Measurements from ENCODE around the gene PSD4.

The PSD4 gene

DNA sequence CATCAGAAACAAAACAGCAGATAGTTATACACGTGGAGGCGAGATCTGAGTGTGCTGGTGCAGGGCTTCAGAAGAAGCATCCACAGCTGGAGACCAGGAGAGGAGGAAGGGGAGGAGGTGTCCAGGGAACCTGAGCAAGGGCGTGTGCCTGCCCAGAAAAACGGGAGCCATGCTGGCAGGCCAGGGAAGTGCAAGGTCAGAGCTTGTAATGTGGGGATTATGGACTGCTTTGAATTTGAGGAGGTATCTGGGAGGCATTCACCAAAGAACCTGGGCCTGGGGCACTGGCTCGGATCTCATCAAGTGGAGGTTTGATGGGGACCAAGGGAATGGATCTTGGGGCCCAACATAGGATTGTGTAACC is 12.6 kb downstream of the PSD4 start:
- DNase-seq = no peak

DNA sequence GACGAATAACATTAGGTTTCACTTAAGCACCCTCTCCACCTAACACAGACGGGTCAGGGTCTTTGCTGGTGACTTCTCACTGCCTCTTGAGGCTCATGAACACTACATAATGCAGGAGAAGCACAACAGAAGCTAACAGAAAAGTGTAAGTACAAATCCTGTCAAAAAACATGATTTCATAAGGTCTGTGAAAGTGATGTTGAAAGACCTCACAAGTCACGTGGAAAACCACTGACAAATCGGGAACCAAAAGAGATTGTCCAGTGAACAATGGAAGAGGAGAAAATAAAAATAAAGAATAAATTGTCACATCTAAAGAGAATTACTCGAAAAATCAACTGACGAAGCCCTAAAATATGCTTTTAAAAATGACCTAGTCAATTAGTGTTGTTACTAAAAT is 14.0 kb downstream of the PSD4 start:
- no peak for DNase-seq

DNA sequence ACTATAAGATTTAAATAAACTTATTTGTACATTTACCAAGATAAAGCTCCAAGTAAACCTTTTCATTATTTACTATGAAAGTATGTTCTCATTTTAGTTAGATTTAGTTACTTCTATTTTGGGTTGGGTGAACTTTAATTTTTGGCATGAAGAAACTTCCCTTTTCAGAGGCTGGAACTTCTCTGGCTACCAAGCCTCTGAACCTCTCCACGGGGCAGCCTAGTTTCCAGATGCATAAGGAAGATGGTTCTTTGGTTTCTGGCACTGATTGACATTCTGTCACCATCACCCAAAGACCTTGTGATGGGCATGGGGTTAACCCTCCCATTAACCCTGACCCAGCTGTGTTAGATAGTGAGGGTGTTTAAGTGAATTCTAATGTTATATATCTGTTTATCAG is 17.1 kb downstream of the PSD4 start:
- no peak for DNase-seq

DNA sequence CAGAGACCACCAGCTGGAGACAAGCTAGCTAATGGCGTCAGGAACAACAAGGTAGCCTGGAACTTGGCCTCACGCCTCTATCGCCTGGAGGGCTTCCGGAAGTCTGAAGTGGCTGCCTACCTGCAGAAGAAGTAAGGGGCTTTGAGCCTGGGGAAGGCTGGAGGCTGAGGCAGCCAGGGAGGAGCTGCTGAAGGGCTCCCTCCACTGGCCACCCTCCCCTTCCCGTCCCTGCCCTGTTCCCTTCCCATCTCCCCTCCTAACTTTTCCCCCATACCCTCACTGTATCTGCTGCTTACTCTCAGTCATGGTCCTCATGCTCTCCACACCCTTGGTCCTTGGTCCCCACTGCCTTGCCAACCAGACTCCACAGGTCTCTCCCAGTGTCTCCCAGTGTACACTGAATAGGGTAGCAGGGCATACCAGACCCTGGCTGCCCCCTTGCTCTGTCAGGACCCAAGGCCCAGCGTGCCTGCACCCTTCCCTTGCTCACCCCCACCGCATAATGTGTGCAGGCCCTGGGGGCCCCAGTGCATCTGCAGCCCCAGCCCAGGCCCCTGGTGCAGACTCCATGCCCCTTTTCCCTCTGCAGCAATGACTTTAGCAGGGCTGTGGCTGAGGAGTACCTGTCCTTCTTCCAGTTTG is 18.8 kb downstream of the PSD4 start:
- DNase-seq = no peak

DNA sequence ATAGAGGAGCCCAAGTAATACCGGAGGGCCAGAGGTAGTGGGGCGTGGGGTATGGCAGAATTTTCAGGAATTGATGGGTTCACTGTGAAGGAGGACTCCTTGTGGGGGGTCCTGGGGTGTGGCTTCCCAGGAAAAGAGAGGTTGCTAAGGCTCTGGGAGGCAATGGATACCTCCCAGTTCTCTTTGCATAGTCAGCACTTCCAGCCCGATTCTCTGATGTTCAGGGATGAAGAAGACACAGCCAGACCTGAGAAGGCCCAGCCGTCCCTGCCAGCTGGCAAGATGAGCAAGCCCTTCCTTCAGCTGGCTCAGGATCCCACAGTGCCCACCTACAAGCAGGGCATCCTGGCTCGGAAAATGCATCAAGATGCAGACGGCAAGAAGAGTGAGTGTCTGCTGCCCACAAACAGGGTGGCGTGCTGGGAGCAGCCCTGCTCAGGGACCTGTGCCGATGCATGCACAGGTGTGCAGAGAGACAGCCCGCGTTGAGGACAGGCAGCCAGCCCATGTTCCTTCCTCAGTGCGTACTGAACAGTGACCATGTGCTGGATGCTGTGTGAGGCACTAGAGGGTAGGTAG is 22.2 kb downstream of the PSD4 start:
- no peak for DNase-seq

DNA sequence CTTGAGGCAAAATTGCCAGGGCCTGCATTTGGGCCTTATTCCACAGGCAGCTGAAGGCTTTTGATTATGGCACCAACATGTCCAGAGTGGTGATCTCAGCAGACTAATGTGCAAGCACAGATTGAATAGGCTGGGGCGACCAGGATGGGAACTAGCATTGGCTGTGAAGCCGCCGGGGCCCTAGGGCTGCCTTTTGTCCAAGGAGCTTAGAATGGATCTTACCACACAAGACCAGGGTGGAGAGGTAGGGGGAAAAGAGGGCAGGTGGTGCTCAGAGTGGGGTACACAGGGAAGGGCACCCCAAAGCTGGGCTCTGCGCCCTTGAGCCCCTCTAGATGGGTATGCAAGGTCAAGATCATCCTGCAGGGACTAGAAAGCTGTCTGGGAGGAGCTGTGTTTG is 23.1 kb downstream of the PSD4 start:
- no peak for DNase-seq

DNA sequence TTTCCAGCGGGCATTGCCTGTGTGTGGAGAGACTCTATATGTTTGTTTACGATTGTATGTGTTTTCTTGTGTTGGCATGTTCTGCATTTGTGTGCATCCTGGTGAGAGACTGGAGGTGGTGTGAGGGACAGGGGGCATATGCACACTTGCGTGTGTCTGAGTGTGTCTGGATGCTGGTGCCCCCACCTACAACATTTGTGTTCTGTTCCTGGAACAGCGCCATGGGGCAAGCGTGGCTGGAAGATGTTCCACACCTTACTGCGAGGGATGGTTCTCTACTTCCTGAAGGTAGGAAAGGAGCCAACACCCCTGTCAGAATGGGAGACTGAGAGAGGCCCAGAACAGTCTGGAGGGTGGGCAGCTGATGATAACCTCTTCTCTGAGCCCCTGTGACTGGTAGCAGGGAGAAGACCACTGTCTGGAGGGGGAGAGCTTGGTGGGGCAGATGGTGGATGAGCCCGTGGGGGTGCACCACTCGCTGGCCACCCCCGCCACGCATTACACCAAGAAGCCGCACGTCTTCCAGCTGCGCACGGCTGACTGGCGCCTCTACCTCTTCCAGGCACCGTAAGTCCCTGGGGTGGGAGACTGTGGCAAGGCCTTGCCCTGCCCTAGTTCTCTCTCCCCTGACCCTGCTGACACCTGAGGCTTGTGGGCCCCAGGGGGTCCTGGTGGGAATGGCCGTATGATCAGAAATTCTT is 23.7 kb downstream of the PSD4 start:
- DNase-seq = no peak

DNA sequence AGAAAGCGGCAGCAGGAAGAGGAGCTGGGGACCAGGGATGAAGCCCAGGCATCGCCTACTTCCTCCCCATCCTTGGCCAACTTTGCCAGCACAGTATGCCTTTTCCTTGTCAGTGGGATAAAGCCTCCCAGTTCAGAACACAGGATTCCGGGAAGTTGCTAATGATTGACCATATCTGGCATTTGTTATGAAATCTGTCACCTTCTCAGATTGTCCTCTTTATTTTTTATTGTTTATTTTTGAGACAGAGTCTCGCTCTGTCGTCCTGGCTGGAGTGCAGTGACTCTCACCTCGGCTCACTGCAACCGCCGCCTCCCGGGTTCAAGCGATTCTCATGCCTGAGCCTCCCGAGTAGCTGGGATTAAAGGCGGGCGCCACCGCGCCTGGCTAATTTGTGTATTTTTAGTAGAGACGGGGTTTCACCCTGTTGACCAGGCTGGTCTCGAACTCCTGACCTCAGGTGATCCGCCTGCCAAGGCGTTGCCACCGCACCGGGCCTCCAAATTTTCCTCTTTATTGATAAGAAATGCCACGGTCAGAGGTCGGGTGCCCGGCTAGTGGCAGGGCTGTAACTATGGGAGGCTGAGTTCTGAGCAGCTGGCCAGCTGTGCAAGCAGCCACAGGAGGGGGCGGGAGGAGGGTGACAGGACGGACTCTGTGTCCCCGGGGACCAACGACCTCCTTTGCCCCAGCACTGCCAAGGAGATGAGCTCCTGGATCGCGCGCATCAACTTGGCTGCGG is 24.4 kb downstream of the PSD4 start:
- no peak for DNase-seq

DNA sequence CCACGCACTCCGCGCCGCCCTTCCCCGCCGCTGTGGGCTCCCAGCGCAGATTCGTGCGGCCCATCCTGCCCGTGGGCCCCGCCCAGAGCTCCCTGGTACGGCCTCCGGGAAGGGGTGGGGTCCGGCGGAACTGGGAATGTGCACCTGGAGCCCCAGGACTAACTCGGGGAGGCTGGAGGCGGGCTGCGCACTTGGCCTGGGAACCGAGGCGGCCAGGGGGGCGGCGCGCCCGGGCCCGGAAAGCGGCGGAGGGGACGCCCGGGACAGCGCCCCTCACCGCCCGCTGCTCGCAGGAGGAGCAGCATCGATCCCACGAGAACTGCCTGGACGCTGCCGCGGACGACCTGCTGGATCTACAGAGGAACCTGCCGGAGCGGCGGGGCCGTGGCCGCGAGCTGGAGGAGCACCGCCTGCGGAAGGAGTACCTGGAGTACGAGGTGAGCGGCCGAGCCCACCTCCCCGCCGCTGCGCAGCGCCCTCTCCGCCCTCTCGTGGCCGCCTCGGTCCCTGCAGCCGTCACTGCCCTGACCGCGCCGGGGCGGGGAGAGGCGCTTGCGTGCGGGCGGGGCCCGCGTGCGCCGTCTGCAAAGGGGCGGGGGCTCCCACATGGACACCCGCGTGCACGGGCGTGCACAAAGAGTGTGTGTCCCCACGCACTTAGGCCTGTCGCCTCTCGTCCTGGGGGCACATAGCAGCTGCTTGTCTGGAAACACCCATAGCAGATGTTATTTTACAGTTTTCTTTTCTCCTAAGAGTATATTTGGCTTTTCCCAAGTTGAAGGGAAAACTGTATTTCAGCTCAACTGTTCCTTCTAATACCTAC is 25.2 kb downstream of the PSD4 start:
- peak; percentile 84 for DNase-seq

DNA sequence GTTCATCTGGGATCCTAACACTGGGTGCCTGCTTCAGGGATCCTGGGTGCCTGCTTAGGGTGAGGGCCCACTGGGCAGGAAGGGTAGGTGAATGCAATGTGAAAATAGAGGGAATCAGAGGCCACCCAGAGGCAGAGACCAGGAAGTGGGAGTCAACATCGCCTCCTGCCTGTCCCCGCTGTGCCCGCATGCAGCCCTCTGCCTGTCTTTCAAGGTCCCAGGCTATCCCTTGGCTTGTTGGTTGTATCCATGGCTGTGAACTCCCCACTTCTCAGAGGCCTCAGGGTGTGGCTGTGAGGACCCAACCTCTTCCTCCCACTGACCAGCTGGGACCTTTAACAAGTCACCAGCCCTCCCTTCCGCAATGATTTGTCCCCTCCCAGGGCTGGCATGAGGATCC is 26.5 kb downstream of the PSD4 start:
- no peak for DNase-seq

DNA sequence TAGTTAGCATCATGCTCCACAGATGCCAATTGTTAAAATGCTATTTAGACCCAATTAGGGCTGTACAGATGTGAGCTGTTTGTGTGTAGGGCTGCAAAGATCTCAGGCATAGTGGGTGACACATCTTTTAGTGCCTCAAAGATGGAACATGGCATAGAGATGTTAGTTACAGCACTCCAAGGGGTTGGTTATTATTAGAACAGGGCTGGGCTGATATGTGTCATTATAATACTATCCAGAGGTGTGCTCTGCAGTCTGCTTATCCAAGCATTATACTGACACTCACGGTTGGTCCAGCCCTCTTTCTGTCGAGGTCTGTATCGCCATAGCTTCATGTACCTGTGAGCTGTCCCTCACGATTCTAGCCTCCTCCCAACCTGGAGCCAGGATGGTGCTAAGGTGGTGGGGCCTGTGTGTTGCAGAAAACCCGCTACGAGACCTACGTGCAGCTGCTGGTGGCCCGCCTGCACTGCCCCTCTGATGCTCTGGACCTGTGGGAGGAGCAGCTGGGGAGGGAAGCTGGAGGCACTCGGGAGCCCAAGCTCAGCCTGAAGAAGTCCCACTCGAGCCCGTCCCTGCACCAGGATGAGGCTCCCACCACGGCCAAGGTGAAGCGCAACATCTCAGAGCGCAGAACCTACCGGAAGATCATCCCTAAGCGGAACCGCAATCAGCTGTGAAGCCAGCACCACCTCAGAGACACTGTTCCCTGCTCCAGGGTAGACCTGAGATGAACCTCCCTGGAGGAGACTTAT is 27.1 kb downstream of the PSD4 start:
- no peak for DNase-seq

DNA sequence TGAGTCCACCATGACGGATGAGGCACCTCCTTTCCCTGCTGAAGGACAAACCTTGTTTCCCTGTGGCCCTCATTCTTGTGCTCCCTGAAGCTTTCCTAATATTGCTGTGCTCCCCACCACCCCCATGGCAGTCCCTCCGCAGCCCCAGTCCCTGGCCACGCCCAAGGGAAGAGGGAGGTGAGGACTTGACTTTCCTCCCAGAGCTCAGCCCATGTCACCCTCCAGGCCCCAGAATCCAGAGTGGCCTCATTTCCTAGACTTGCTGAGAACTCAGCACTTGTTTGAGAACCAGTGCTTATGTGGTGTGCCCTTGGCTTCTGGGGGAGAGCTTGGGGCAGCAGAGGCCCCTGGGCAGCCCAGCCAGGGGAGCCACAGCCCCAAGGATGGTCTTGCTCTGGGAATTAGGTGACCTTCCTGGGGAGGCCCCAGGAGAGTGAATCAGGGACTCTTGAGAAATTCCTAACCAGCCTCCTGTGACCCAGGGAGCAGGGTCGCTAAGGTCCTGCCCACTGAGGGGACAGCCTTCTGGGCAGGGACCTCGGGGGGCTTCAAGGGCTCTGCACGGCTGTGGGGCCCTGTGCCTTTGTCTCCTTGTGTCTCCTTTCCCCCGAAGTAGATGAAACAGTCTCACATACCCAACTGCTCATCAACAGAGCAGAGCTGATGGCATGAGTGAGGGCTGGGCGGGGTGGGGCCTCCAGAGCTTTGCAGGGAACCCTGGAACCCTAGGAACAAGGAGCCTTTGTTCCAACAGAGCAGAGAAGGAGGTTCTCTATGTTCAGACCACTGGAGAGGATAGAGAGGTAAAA is 27.9 kb downstream of the PSD4 start:
- no peak for DNase-seq

DNA sequence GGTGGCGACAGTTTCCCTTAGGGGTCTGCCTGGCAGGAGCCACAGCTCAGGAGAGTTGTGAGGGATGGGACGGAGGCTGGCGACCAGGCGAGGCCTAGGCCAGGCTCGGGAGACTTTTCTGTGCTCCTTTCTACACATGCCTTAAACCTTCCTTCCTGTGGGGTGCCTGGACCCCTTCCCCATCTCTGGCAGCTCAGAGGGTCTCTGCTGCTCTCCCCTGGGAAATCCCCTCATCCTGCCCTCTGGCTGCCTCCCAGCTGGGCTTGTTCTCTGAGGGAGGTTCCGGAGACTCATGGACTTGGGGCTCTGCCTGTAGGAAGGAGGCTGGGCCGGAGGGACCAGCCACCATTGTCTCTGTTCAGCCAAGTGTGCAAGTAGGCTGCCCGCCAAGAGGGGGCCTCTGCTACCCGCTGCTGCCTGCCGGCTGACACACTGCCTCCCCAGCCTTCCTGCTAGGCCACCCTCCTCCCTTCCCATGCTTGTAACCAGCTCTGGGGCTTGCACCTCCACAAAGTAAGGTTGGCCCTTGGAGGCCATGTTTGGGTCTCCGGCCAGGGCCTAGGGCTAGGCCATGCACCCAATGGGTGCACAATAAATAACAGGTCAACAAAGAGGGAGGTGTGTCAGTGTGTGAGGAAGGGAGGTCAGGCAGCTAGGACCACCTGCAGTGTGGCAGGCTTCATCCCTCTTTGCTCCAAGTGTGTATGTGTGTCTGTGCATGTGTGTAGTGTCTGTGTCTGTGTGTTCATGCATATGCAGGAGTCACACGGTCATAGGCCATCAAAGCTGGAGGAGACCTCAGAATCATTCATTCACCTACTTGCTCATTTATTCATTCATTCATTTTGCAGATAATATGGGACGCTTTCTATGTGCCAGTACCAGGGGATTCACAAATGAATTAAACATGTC is 28.8 kb downstream of the PSD4 start:
- DNase-seq = peak; percentile 17

DNA sequence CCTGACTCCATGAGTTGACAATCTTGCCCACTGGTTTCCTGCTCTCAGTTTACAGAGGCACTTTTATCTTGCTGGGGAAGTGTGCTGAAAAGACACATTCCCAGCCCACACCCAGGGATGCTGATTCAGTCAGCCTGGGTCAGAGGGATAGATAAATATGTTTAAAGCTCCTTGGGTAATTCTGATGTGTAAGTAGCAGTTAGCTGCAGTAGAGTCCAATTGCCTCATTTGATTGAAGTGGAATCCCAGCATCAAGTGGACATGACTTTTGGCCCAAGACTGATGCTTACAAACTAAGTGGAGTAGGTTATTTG is 29.4 kb downstream of the PSD4 start:
- no peak for DNase-seq

DNA sequence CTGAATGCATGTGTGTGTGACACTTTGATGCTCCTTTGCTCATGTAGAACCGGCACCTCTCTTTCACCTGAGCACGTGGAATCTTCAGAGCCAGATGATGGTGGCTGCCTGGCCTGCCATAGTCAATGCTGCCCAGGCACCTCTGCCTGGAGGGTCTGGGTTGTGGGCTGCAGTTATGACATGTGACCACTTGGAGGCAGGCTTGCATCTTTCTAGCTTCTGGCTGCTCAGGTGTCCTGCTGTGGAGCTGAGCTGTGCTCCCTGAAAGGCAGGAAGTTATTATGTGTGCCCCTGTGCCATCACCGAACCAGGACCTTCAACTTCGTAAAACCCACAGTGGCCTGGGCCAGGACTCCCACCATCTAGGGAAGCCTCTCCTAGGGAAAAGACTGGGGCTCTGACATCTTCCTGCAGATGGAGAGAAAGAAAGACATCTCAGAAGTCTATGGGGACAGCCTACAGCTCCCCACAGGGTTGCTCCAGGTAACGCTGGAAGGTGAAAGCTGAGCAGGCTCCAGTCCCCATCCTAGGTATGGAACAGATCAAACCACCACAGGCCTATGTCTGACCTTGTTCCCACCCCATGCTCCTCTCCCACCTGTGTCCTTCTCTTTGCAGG is 30.2 kb downstream of the PSD4 start:
- DNase-seq = peak; percentile 78

DNA sequence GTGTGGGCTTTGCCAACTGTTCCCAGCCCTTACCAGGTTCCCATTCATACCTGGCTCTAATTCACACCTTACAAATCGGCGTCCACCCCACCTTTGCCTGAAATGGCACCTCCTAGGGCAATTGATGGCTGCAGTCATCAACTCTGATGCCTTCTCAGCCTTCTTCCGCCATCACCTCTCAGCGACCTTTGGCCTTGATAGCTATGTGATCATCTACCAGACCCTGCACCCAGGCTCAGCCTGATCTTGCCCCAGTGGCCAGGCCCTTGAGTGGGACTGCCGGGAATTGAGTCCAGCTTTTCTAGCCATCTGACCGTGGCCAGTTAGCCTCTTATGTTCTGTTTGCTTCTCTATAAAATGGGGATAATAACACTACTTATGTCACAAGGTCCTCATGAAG is 32.5 kb downstream of the PSD4 start:
- DNase-seq = no peak

DNA sequence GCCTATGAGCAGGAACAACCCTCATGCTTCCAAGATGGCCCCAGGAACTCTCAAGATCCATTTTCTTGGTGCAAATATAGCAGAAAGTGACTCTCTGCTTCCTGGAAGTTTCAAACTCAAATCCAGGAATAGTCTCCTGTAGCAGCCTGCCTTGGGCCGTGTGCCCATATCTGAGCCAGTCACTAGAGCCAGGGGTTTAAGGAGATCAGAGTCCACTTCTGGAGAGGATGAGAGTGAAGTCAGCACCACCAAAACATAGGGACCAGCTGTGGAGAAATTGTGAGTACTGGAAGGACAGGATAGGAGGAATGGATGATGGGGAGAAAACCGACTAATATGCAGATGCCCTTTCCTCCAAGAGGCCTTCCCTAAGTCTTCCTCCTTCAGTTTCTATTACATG is 33.2 kb downstream of the PSD4 start:
- no peak for DNase-seq

DNA sequence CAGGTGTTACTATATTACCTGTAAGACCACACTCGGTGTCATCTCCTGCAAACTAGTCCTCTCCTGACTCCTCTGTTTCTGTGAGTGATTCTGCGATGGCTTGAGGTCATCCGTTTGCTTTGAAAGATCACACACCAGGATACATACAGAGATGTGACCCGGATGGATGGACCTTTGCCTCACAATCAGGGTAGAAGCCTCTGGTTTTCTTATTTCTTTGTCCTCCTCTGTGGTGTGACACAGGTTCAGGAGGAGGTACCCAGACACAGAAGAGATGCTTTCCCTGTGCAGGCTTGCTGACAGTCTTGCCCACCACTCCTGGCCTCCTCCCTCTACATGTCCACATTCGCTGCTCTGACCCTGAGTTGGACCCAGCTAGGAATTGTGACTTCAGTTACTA is 34.6 kb downstream of the PSD4 start:
- DNase-seq = no peak

DNA sequence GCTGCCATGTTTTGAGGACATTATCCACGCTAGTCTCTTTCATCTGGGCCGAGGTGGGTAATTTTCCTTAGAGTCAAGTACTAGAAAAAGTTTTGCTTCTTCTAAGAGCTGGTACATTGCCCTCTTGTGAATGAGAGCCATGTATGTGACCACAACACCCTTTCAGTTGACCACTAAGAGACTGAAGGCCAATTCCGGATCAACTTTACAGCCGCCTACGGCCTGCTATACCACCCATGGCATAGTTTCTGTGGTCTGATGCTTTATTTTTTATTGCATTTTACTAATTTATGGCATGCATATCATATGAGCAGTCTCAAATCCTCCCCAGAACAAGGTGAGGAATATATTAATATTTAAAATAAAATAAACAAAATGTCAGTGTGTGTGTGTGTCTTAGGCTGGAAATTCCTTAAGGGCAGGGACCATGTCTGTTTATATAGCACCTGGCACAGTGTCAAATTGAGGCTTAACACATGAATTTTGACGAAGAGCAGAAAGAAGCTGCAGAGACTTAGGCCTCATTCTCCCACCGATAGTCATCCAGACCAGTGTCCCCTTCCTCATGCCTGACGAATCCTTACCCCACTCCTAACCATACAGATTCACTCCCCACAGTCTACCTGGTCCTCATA is 35.4 kb downstream of the PSD4 start:
- DNase-seq = no peak

All from COR-L47 (cell line).